HCT116 (cell line): Measurements from ENCODE around the gene IGF2R. TPM values are rescaled to one million over a fixed set of nuclear protein-coding genes. Genes with fewer than 3 reads are reported as not detected.

Experiments used
- ATAC-seq: fragments of 200-7000 bp; cut with Tn5 transposase; 2 replicates; pipeline ENCODE4 v1.9.1; 2020; ENCODE audit warnings: mild to moderate bottlenecking, moderate library complexity
- BruUV-seq: library from RNA; stranded (reverse); fragments of 400-500 nt; replicated peaks from 2 replicates; lab custom pipeline; 2021; lab: Mats Ljungman, UMichigan
- CTCF ChIA-PET: fragments of 300-600 bp; sonication (Branson Sonifier 250); formaldehyde crosslinking; loops from one replicate; lab custom pipeline; 2021; ENCODE audit warnings: antibody characterized with exemption; lab: Charles Lee
- POLR2A ChIA-PET: fragments of 300-600, 350-600 bp; sonication (Branson Sonifier 250); formaldehyde crosslinking; loops from one replicate; lab custom pipeline; 2021; ENCODE audit warnings: antibody characterized with exemption; lab: Charles Lee
- RAD21 ChIA-PET, 2 experiments: fragments of 300-600 bp; sonication (Branson Sonifier 250); formaldehyde crosslinking; loops; one replicate each; lab custom pipeline; 2023; ENCODE audit warnings: low total read pairs in 2 of 2; ENCODE audit not compliant: uncharacterized antibody in 2 of 2, unreplicated experiment in 2 of 2, low non-redundant PET in 1 of 2; lab: Charles Lee
- DNase-seq: peaks from one replicate; pipeline ENCODE4 v3.0.0-alpha.2; 2010; ENCODE audit warnings: low read depth, low spot score
- H2AFZ ChIP-seq: fragments of 200-600 bp; shearing (Covaris generic), sonication (generic); 2 replicates; pipeline ENCODE4 v1.6.1; 2017; ENCODE audit warnings: low read depth, mixed run types, mixed read lengths, antibody characterized with exemption, low read length; ENCODE audit not compliant: poor library complexity, severe bottlenecking
- H3K27ac ChIP-seq: 2 replicates; pipeline ENCODE4 v1.5.1; 2012; ENCODE audit warnings: low read depth, low read length
- H3K27me3 ChIP-seq: fragments of 200-600 bp; sonication (generic); 2 replicates; pipeline ENCODE4 v1.6.1; 2016; ENCODE audit warnings: mixed run types, low read length, mixed read lengths; ENCODE audit not compliant: insufficient read depth
- H3K36me3 ChIP-seq, 2 experiments: fragments of 200-500 bp in 1 of 2; fragments of 200-600 bp in 1 of 2; sonication (Bioruptor generic) in 1 of 2; sonication (generic) in 1 of 2; 2 replicates each; pipeline versions ENCODE4 v1.5.1 to v1.6.1; 2014 to 2016; ENCODE audit warnings: low read length in 2 of 2, inconsistent platforms in 1 of 2, mixed read lengths in 1 of 2, mixed run types in 1 of 2; ENCODE audit not compliant: insufficient read depth in 2 of 2, control insufficient read depth in 1 of 2
- H3K4me1 ChIP-seq, 2 experiments: fragments of 200-600 bp in 1 of 2; sonication (generic) in 1 of 2; 2 replicates each; pipeline versions ENCODE4 v1.5.1 to v1.6.1; 2012 to 2017; ENCODE audit warnings: low read length in 2 of 2, inconsistent platforms in 1 of 2, mild to moderate bottlenecking in 1 of 2, mixed read lengths in 1 of 2, mixed run types in 1 of 2, moderate library complexity in 1 of 2; ENCODE audit not compliant: insufficient read depth in 2 of 2, control insufficient read depth in 1 of 2
- H3K4me2 ChIP-seq: fragments of 200-600 bp; sonication (generic); 2 replicates; pipeline ENCODE4 v1.6.1; 2017; ENCODE audit warnings: mixed run types, low read length, mixed read lengths
- H3K4me3 ChIP-seq, 2 experiments: fragments of 200-600 bp in 1 of 2; sonication (generic) in 1 of 2; replicated peaks in 1 of 2; 2 replicates each; pipeline ENCODE4 v1.5.1; 2011 to 2016; ENCODE audit warnings: low read length in 2 of 2, control low read depth in 1 of 2, low read depth in 1 of 2, mild to moderate bottlenecking in 1 of 2, mixed read lengths in 1 of 2, mixed run types in 1 of 2
- H3K79me2 ChIP-seq: fragments of 200-600 bp; sonication (generic); 2 replicates; pipeline ENCODE4 v1.6.1; 2017; ENCODE audit warnings: mild to moderate bottlenecking, mixed run types, low read length, moderate library complexity, mixed read lengths; ENCODE audit not compliant: insufficient read depth
- H3K9ac ChIP-seq: fragments of 200-600 bp; sonication (generic); 2 replicates; pipeline ENCODE4 v1.6.1; 2016; ENCODE audit warnings: low read length, mixed read lengths
- H3K9me2 ChIP-seq: fragments of 200-600 bp; sonication (generic), shearing (Covaris generic); 2 replicates; pipeline ENCODE4 v1.6.1; 2017; ENCODE audit warnings: mixed run types, mild to moderate bottlenecking, moderate library complexity; ENCODE audit not compliant: insufficient read depth
- H3K9me3 ChIP-seq, 2 experiments: fragments of 200-500 bp in 1 of 2; fragments of 200-600 bp in 1 of 2; sonication (Bioruptor generic) in 1 of 2; sonication (generic) in 1 of 2; 2 replicates each; pipeline ENCODE4 v1.6.1; 2014 to 2017; ENCODE audit warnings: low read length in 2 of 2, mixed read lengths in 2 of 2, inconsistent platforms in 1 of 2, low read depth in 1 of 2, mild to moderate bottlenecking in 1 of 2, mixed run types in 1 of 2, moderate library complexity in 1 of 2; ENCODE audit not compliant: control insufficient read depth in 1 of 2, insufficient read depth in 1 of 2
- H4K20me1 ChIP-seq: fragments of 200-600 bp; sonication (generic), shearing (Covaris generic); 2 replicates; pipeline ENCODE4 v1.6.1; 2017; ENCODE audit warnings: mixed run types, mild to moderate bottlenecking, moderate library complexity; ENCODE audit not compliant: insufficient read depth
- CBX3 ChIP-seq: IDR thresholded peaks from 2 replicates; pipeline ENCODE4 v1.6.1; 2012; ENCODE audit warnings: low read depth
- ELF1 ChIP-seq: IDR thresholded peaks from 2 replicates; pipeline ENCODE4 v1.6.1; 2012; ENCODE audit warnings: low read depth, borderline replicate concordance
- FOSL1 ChIP-seq: IDR thresholded peaks from 2 replicates; pipeline ENCODE4 v1.6.1; 2012; ENCODE audit warnings: low read depth
- POLR2A ChIP-seq: IDR thresholded peaks from 2 replicates; pipeline ENCODE4 v1.7.0; 2011; ENCODE audit warnings: borderline replicate concordance; ENCODE audit not compliant: insufficient read depth, insufficient read length; ENCODE audit errors: extremely low read depth
- POLR2AphosphoS5 ChIP-seq: IDR thresholded peaks from 2 replicates; pipeline ENCODE4 v1.6.1; 2011; ENCODE audit warnings: mild to moderate bottlenecking, low read depth, low read length, moderate library complexity
- SIN3A ChIP-seq: IDR thresholded peaks from 2 replicates; pipeline ENCODE4 v1.6.1; 2012; ENCODE audit warnings: low read depth
- ZNF274 ChIP-seq: fragments of 200-500 bp; sonication (Bioruptor generic); IDR thresholded peaks from 2 replicates; pipeline ENCODE4 v1.6.1; 2014; ENCODE audit warnings: mild to moderate bottlenecking, low read depth, low read length, inconsistent platforms
- intact Hi-C: fragments of 100-400 bp; cut with micrococcal nuclease; formaldehyde crosslinking; loops from 2 replicates; pipeline ENCODE4 v1.10.0; 2022
- total RNA-seq: library from RNA; stranded (reverse); gene quantifications from one replicate; pipeline ENCODE4 v1.2.1, GENCODE V29; 2021; ENCODE audit not compliant: unreplicated experiment
- TF ChIP-seq, protein P1 (sequence below): IDR thresholded peaks from 2 replicates; pipeline ENCODE4 v1.6.1; 2012
- TF ChIP-seq, protein P2 (sequence below): IDR thresholded peaks from 2 replicates; pipeline ENCODE4 v1.6.1; 2011; ENCODE audit warnings: mild to moderate bottlenecking, low read length, moderate library complexity; ENCODE audit not compliant: insufficient replicate concordance; ENCODE audit errors: extremely low read depth

The IGF2R gene
- total RNA-seq, 1 experiment from 2014 or later, result 37.0 TPM

DNA sequence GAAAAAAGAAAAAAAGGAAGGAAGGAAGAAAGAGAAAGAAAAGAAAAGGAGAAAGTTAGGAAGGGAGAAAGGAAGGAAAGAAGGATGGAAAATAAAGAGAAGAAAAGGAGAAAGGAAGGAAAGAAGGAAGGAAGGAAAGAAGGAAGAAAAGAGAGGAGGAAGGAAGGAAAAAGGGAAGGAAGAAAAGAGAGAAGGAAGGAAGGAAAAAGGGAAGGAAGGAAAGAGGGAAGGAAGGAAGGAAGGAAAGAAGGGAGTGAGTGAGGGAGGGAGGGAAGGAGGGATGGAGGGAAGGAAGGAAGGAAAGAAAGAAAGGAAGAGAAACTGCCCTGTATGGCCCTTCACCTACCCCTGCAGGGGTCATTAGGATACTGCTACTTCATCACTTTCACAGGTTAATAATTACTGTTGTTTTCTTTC, 12.9 kb upstream of the IGF2R start:
- H3K9me2 ChIP-seq, result no peaks in the 10 kb centered on the region
- 0 out of 2 replicates have a peak, but pooled peaks cover 4% of the 10 kb centered on the region for H3K27me3 ChIP-seq
- H3K4me3 ChIP-seq, result no peak overlapping the region
- H3K27ac ChIP-seq, result no peak overlapping the region
- no peak overlapping the region for H3K4me2 ChIP-seq
- H4K20me1 ChIP-seq, result no peaks in the 10 kb centered on the region
- TF ChIP-seq SIN3A, result no peak
- TF ChIP-seq CBX3, result no peak
- TF ChIP-seq, protein P1, sequence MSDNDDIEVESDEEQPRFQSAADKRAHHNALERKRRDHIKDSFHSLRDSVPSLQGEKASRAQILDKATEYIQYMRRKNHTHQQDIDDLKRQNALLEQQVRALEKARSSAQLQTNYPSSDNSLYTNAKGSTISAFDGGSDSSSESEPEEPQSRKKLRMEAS, result no peak
- TF ChIP-seq, protein P2, sequence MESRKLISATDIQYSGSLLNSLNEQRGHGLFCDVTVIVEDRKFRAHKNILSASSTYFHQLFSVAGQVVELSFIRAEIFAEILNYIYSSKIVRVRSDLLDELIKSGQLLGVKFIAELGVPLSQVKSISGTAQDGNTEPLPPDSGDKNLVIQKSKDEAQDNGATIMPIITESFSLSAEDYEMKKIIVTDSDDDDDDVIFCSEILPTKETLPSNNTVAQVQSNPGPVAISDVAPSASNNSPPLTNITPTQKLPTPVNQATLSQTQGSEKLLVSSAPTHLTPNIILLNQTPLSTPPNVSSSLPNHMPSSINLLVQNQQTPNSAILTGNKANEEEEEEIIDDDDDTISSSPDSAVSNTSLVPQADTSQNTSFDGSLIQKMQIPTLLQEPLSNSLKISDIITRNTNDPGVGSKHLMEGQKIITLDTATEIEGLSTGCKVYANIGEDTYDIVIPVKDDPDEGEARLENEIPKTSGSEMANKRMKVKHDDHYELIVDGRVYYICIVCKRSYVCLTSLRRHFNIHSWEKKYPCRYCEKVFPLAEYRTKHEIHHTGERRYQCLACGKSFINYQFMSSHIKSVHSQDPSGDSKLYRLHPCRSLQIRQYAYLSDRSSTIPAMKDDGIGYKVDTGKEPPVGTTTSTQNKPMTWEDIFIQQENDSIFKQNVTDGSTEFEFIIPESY, result no peak
- no peak for TF ChIP-seq POLR2AphosphoS5
- no peak for TF ChIP-seq FOSL1
- no peak for TF ChIP-seq POLR2A
- TF ChIP-seq ZNF274, result no peak
- no peak for TF ChIP-seq ELF1
- H3K9me3 ChIP-seq, result no peaks in the 10 kb centered on the region
- no peak overlapping the region for H3K9ac ChIP-seq
- intact Hi-C loops, result no loop called here
- RAD21 ChIA-PET, result no interaction called here
- H2AFZ ChIP-seq, result no peak overlapping the region
- H3K36me3 ChIP-seq, result no peaks in the 10 kb centered on the region
- no peaks in the 10 kb centered on the region for H3K4me1 ChIP-seq
- no TSS peak for BruUV-seq
- POLR2A ChIA-PET, result no interaction called here
- H3K79me2 ChIP-seq, result no peaks in the 10 kb centered on the region
- CTCF ChIA-PET, result no interaction called here
- DNase-seq (no peak), ATAC-seq (no peak)
